ELF-1 (cell line): ENCODE data around the gene FADS1.

ENCODE experiments used
- DNase-seq: peaks from one replicate; pipeline ENCODE4 v3.0.0-alpha.2; 2016; ENCODE audit warnings: low read depth, low spot score

FADS1 gene

DNA sequence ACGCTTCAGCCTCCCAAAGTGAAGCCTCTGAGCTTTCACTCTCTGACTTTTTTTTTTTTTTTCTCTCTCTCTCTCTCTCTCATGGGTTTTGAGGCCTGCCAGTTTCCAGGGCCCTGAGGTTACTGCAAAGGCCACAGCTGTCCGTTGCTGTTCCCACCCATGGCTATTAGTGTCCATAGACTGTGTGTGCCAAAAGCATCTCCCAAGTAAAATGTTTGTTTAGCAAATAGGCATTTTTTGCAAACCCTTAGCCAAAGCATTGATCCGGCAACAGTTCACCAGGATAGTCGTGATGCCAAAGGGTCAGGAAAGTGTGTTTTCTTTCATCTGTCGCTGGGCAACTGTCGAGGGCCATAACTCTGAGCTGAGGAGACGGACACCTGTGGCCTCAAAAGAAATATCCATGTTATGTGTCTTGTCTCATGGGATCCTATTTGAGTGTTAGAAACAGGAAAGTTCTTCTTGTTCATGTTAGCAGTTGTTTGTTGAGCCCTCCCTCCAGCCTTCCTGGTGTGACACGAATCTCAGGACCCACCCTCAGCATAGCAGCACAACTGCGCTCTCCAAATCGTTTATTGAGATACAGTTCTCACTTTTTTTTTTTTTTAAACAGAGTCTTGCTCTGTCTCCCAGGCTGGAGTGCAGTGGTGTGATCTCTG, 29.7 kb upstream of the FADS1 start:
- DNase-seq = no peak

DNA sequence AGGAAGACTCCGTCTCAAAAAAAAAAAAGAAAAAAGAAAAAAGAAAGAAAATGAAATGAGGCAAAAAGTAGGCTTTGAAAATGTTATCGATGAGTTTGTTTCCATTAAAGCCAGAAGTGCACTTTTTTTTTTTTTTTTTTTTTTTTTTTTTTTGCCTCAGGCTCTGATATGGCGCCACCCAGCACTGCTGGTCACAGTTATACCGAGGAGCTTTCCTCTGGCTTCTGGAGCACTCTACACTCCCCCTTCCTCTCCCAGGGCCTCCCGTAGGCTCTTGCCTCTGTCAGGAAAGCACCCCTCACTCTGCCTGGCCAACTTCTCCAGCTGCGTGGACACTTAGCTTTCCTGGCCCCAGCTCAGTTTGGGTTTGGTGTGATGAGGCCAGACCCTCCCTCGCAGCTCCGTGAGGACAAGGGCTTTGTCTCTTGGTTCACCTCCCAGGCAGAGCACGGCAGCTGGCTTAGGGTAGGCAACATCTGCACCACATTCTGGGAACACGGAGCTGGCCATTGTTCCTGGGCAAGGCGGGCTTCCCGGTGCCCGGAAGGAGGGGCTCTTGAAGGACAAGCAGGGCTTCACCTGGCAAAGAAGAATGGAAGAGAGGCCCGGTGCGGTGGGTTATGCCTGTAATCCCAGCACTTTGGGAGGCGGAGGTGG, 28.2 kb upstream of the FADS1 start:
- no peak for DNase-seq

DNA sequence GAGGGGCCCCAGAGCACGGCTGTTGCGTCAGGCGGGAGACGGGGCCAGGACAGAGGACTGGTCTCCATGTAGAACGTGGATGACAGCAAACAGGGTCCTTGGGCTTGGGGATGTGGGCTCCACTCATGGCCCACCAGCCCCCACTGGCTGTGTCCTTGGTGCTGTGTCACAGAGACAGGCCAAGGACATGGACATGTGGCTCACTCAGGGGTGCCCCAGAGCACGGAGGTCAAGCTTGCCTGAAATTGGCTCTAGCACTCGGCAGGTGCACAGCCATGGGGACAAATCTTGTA, 25.7 kb upstream of the FADS1 start:
- no peak for DNase-seq

DNA sequence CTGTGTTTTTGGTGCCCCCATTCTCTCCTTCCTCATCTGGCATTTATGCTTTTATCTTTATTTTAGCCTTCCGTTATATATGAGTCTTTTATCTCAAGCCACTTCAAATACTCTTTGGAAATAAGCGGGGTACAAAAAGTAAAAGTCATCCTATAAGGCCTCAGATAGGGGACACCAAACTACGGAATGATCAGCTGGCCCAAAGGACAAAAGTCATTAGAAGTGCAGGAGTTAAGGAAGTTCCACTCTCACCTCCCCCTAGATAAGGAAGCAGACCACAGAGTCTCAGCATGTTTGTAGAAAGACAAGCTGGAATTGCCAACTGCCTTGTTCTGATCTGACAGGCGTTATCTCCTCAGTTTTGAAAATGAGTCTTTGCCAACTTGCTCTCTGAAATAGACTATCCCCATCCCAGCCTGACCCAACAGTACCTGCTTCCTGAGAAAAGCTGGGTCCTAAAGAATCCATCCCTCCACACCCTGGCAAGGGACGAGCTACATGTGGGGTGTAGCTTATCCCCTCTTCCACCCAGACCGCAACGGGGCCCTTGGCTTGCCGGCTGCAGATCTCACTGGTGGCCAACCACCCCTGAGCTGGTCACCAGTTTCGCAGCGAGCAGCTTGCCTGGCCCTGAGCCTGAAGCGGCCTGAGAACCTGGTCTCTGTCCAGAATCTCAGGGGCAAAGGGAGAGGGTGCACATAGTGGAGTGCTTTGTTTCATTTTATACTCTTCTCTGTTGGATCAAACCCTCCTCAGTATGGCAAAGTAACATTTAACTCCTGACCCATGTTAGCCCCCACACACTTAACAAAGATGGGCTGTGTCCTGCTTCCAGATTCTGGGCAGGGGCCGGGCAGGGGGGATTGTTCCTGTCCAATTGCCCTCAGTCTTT, 25.1 kb upstream of the FADS1 start:
- no peak for DNase-seq

DNA sequence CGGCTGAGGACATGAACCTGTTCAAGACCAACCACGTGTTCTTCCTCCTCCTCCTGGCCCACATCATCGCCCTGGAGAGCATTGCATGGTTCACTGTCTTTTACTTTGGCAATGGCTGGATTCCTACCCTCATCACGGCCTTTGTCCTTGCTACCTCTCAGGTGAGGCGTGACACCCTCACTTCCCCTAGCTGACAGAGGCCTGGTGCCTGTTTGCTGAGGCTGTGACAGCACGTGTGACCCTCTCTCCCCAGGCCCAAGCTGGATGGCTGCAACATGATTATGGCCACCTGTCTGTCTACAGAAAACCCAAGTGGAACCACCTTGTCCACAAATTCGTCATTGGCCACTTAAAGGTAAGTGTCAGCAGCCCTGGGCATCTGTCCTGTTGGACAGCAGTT, 23.6 kb upstream of the FADS1 start:
- no peak for DNase-seq

DNA sequence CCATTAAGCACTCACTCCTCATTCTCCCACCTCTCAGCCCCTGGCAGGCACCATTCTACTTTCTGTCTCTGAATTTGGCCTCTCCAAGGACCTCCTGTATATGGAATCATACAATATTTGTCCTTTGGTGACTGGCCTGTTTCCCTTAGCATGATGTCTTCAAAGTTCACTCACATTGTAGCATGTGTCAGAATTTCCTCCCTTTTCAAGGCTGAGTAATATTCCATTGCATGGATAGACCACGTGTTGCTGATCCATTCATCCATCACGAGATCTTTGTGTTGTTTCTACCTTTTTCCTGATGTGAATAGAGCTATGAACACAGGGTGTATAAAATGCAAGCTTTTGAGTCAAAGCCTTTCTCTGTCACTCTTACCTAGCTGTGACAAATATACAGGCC, 22.9 kb upstream of the FADS1 start:
- no peak for DNase-seq

DNA sequence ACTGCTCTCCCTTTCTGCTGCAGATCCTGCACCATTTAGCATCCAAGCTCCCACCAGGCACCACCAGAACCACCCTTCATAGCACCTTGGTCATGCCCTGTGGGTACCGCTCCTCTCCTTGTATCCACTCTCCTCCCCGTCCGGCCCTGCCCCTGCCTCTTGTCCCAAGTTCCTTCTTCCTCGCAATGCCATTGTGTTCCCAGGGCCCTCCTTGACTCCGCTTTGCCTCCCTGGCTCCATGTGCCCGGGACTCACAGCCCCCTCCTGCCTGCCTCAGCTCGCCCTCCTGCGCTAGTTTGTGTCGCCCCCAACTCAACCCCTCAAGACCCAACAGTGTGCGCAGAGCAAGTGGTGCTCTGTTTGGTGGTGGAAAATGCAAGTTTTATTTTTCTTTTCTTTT, 22.1 kb upstream of the FADS1 start:
- no peak for DNase-seq

DNA sequence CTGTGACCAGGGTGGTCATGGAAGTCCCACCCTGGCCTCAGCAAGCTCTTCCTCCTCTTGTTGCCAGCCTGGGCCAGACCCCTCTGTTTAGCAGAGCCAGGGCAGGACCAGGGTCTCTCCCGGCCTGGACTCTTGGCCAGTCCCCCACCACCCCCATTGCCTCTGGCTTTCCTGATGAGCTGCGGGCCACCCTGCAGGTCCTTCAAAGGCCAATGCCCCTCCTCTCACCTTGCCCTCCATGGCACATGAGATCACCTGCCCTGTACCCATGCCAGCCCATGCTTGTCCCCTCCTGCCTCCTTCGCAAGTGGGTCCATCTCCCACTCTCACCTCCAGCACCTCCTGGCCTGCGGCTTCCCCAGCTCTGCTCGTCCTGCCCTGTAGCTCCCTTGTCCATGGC, 21.7 kb upstream of the FADS1 start:
- DNase-seq = no peak

DNA sequence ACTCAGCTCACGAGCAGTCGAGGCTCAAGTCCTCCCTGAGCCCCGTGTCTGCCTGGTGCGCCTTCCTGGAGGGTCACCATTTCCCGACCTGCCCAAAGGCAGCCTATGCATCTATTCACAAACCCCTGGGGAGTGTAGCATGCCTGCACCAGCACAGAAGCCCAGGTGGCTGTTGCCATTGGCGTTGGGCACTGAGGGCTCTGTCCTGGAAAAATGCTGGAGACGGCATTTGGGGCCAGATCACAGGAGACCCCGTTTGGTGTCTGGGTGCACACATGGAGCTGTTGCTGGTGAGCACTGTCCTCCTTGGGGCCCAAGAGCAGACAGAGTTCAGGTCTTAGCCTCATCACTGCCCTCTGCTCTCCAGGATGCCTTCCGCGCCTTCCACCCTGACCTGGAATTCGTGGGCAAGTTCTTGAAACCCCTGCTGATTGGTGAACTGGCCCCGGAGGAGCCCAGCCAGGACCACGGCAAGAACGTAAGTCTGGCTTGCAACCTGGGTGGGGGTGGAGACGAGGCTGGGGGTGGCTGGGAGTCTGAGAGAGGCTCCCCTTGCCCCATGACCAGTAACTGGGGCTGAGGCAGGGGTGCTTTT, 20.7 kb upstream of the FADS1 start:
- DNase-seq = no peak

DNA sequence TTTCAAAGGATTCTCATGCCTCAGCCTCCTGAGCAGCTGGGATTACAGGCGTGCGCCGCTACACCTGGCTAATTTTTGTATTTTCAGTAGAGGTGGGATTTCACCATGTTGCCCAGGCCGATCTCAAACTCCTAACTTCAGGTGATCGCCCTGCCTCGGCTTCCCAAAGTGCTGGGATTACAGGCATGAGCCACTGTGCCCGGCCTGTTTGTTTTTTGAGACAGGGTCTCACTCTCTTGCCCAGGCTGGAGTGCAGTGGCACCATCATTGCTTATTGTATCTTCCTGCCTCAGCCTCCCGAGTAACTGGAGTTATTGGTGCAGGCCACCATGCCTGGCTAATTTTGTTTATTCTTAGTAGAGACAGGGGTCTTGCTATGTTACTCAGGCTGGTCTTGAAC, 19.4 kb upstream of the FADS1 start:
- no peak for DNase-seq

DNA sequence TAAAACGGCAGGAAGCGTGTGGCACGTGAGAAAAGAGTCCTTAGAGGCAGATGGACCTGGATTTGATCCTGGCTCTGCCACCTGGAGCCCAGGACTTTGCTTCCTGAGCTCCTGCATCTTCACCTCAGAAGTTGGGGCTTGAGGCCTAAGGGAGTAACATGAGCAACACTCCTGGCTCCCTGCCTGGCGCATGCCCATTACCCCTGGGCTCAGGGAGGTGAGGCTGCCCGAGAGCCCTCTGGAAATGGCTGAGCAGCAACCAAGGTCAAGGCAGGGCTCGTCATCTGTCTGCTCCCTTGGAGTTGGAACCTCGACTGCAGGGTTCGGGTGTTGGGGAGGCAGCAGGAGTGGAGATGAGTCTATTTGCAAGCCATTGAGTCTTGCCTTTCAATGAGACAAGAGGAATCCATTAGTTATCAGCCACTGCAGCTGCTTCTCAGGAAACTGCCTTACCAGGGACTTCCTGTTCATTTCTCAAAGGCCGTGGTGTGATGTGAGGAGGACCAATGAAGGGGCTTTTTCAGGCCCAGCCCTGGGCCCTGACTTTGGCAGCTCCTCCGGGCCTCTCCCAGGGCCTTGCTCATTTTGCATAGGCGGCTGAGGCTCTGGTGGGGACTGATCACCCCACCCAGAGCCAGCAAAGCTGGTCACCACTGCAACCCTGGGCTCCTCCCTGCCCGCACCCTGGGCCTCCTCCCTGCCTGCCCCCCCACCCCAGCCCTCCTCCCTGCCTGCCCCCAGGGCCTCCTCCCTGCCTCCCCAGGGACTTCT, 17.7 kb upstream of the FADS1 start:
- peak; percentile 63 for DNase-seq

DNA sequence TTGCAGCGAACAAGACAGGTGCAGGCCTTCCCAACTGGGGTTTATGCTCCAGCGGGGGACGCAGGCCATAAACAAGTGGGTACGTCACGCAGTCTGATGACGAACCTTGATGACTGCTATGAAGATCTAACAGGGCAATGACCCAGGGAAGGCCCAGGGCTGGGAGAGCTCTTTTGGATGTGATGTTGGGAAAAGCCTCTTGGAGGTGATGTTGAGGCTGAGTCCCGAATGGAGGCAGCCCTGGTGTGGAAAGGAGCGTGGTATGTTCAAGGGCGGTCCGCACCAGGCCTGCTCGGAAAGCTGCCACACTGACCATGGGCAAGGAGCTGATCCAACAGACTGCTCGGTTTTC, 17.1 kb upstream of the FADS1 start:
- no peak for DNase-seq

DNA sequence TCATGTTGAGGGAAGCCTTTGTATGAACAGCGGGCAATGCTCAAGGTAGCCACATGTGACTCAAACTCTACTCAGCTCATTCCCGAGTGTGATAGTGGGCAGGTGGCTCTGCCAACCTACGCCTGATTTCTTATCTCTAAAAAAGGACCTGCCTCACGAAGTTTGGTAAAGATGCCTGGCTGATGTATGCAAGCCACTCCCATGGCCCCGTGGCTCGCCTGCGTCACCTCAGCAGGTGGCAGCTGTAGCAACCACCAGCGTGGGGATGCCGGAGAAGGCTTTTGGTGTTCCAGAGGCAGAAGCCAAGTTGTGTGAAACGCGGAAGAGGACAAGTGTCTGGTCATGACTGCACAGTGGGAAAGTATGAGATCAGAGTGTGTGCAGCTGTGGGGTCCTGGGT, 16.7 kb upstream of the FADS1 start:
- no peak for DNase-seq

DNA sequence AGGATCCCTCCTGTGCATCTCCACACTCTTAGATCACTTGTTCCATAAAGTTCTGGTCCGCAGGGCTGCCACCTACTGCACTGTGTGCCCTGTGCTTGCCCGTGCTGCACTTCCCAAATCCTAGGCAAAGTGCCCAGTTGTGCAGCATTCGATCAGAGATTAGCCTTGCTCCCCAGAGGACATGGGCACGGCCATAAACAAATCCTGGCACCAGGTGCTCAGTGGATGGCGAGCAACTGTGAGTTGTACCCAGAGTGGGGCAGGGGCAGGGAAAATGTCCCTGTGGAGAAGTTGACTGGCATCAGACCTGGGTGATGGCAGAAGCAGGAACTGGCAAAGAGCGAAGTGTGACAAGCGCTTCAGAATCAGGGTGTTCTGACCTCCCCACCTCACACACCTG, 16.0 kb upstream of the FADS1 start:
- DNase-seq = no peak

DNA sequence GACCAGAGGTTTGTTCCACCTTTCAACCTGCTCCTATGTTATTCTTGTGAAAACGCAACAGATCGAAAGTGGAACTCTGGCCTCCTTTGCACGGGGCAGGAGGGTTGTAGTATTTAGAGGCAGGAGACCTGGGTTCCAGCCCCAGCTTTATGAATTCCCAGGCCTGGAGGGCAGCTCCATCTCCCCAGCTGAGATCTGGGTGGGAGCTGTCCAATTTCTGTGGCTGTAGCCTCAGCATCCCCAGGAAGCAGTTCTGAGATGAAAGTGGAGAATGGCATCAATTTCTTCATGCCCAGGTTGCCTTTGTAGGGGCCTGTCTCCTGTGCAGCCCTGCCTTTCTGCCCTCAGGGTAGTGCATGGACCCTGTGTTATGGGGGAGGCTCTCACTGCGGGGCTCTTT, 15.4 kb upstream of the FADS1 start:
- no peak for DNase-seq

DNA sequence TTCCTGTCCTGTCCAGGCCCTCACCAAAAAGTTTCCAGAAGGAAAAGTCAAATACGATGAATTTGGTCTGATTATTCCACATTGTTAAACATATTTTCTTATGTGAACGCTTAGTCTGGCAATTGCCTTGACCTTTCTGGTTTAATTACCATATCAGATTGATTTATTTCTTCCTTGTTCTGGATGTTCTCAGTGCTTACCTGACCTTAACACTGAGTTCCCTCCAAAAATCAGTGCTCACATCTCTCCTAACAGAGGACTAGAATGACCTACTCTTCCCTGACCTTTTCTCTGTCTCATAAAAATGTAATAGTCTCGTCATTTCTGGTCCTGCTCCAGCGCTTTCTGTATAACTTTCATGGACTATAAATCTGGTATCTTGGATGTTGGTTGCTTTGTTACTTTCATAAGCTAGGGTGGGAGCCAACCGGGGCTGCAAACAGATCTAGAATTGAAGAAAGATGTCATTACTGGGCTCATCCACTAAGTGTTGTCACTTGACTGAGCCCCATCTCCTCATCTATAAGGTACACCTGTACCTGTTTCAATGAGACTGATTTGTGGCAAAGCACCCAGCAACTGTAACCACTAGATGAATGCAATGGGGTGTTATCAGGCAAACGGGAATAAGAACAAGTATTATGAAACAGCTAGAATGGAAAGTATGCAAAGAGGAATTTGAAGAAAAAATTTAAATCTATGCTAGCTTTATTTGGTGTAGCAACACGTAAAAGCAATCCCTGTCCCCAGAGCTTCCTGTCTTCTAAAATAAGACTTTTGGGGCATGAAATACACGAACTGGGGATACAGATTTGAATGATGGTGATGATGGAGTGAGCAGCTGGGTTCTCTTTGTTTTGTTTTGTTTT, 13.7 kb upstream of the FADS1 start:
- DNase-seq = no peak

DNA sequence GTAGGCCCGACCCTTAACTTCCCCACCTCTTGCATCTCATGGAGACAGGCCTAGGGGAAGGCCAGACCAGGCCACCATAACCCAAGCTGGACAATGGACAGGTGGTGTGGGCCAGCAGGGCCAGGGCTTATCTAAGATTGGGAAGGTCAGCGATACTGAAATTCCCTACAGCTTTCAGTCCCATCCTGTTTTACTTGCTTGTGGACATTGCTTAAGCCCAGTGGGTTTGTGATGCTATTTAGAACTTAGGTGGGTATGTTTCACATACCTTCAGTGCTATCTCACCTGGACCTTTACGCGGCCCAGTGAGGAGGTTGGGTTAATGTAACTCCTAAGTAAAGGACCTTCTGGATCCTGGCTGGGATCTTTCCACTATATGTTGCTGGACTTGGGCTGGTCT, 13.0 kb upstream of the FADS1 start:
- DNase-seq = no peak

DNA sequence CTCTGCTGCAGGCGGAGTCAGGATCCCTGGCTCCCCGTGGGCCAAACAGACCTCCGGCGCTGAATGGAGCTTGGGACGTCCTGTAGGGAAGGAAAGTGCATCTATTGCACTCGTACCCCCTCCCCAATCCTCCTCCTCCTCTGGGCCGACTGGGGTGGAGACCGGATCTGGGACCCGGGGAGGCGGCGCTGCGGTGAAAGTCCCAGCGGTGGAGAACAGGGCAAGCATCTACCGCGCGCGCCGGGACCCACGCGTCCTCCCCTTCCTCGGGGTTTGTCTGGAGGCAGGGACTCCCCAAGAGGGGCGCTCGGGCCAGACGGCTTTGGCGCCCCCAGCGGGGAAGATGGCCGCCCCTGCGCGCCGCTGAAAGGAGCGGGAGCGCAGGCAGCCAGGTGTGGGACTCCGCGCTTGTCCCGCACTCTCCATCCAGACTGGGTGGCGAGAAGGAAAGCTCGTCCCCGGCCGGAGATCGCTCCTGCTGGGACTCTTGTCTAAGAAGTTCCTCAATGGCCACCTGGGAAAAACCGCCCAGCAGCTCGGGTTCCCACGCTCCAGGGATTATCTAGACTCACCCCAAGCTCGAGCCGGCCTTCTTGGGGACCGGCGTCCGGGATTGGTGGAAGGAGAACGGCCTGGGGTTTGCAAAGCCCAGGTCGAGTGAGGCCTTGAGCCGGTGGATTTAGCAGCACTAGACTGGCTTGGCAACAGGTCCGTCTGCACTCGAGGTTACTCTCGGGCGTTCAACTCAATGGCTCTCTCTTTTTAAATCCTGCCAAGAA, 12.0 kb upstream of the FADS1 start:
- DNase-seq = peak; percentile 64

DNA sequence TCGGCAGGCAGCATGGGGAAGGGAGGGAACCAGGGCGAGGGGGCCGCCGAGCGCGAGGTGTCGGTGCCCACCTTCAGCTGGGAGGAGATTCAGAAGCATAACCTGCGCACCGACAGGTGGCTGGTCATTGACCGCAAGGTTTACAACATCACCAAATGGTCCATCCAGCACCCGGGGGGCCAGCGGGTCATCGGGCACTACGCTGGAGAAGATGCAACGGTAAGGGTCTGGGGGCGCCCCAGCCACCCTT, 11.5 kb upstream of the FADS1 start:
- DNase-seq = no peak

DNA sequence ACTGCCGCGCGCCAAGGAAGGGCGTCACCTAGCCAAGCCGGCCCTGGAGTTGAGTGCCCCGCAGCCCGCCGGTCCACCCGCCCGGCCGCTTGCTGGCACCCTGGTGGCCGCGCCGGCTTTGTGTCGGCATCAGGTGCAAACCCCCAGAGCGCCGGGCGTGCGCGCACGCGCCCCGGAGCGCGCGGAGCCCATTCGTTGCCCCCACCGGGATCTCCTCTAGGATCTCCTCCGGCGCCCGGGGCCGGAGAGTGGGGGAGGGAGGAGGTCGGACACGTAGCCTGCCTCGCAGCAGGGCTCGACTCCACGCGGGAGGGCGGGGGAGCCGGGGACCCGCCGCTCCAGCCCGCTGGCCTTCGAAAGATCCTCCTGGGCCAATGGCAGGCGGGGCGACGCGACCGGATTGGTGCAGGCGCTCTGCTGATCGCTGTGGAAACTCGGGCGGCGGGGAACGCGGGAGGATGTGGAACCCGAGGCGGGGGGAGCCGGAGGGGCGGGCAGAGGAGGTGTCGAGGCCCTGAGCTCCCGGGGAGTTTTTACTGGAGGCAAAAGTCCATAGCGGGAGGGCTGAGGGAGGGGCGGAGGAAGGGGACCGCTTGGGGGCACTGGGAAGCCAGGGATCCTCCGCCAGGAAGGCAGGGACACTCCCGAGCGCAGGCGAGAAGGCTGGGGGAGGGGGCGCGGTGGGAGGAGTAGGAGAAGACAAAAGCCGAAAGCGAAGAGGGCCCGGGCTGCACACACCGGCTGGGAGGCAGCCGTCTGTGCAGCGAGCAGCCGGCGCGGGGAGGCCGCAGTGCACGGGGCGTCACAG, 11.0 kb upstream of the FADS1 start, which contains the start of gene FADS2:
TSS of gene FADS2 (plus strand) at position 730 of the 808 bp plus-strand sequence. CDS start 91 bp downstream, outside the sequence.
- peak; percentile 92 for DNase-seq
